Islet of Langerhans (tissue), 1 donor: ENCODE measurements around the gene CXorf58.
"Not testable (repeated sequence)": the region's sequence is repeated elsewhere in the genome, so short reads cannot be mapped to it uniquely, and the experiment has no call there.

Experiments
- FAIRE-seq: peaks from one replicate; lab custom pipeline; 2011; peaks lifted over from hg19 to GRCh38; lab: Jason Lieb, UNC

The CXorf58 gene, protein sequence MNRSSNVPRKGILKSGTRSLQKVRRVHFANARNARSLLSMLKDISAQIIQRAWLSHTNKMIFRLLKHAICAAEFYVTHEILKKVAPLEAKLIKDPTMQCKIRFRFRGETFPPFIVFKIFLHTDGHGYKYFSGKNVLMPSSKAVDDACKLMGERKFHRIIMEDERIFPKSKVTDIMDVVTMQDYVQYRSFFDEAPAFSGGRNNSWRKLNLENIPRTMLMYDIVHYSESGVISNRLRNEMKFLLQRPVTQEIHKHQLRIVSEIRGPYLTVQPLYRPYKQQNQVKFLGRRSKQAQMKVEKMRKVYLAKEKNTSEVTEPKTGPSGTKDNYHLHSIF

DNA sequence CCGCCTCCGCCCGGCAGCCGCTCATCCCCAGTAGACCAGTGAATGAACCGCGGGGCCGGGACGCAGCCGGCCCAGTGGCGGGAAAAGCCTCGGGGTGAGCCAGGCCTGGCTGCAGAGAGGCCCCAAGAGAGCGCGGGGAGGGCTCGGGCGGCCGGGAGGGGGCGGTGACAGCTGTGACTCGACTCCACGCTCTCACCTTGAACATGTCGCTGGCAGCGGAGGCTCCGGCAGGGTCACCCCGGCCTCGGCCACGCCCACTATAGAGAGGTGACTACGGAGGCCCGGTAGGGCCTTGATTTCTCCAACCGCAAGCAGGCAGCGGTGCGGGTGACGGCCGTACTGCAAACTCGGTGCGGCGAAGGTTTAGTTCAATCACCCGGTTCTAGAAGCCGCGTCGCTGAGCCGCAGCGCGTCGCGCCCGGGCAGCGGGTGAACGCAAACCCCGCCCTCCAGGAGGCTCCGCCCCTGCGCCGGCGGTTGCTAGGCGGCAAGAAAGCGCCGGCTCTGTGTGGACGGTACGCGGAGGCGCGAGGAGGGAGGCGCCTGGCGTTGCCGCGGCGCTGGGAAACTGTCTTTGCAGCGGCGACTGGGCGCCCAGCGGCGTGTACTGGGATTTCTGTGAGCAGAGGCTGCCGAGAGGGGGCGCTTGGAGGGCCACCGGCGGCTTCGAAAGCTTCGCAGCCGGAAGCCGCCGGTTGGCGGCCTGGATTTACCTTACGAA lies at the start of gene CXorf58, which contains the start of gene APOO:
CXorf58 (plus strand) TSS at position 509 of the 721 bp plus-strand sequence. CDS start 2,297 bp downstream, outside the sequence.
APOO (minus strand) TSS at position 441 of the 721 bp plus-strand sequence; CDS start at position 205, 236 bp downstream.
- no peak for FAIRE-seq

DNA sequence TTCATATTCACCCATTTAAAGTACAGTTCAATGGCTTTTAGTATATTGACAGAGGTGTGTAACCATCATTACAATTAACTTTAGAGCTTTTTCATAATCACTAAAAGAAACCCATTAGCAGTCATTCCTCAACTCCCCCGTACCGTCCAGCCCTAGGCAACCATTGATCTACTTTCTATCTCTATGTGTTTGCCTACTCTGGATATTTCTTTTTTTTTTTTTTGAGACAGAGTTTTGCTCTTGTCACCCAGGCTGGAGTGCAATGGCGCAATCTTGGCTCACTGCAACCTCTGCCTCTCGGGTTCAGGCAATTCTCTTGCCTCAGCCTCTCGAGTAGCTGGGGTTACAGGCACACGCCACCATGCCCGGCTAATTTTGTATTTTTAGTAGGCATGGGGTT lies 48.6 kb upstream of the CXorf58 start:
- not testable (repeated sequence) for FAIRE-seq

DNA sequence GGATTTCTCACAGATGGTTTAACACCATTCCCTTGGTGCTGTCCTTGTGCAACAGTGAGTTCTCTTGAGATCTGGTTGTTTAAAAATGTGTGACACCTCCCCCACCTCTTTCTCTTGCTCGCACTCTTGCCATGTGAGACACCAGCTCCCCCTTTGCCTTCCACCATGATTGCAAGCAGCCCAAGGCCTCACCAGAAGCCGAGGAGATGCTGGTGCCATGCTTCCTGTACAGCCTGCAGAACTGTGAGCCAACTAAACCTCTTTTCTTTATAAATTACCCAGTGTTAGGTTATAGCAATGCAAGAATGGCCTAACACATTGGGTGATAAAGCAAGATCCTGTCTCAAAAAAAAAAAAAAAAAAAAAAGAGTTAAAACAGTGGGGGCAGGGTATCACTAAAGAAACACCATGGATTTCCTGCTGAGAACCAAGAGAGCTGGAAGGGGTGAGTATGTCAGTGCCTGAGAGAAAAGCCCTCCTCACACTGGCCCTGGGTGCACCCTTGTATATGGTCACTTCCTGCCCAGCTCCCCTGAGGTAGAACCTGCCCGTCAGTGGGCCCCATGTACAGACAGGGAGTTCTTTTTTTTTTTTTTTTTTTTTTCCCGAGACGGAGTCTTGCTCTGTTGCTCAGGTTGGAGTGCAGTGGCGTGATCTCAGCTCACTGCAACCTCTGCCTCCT lies 46.5 kb upstream of the CXorf58 start:
- FAIRE-seq = no peak

DNA sequence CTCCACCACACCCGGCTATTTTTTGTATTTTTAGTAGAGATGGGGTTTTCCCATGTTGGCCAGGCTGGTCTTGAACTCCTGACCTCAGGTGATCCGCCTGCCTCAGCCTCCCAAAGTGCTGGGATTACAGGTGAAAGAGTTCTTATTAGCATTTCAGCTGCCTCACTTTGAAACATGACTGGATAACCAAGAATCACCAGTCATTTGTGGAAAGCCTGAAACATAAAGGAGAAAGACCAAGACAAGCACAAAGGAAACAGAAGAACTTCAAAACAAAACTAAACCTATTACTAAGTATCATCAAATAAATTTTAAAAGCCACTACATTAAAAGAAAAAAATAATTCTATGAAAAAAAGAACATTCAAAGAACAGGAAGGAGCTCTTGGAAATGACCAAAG lies 45.9 kb upstream of the CXorf58 start:
- not testable (repeated sequence) for FAIRE-seq

DNA sequence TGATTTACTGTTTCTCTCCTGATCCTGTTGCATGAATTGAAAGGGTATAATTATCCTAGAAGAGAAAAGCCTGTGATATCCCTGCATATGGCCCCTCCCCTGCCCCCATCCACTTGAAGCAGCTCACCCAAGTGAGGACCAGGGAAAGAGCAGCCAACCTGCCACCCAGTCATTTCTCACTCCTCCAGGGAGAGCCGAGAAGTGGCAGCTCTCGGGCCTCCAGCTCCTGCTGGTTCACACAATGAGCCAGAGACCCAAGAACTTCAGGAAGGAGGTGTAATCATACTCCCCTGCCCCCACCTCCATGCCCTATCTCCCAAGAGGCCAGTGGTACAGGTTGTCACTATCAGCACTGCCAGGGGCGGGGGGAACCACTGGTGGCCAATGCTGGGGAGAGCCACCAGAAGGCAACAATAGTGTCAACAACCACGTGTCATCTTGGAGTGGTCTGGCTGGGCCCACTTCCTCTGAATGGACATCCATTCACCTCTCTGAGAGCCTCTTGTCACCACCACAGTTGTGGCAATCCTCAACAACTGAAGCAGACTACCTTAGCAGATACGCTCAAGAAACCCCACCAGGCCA lies 43.0 kb upstream of the CXorf58 start:
- no peak for FAIRE-seq

DNA sequence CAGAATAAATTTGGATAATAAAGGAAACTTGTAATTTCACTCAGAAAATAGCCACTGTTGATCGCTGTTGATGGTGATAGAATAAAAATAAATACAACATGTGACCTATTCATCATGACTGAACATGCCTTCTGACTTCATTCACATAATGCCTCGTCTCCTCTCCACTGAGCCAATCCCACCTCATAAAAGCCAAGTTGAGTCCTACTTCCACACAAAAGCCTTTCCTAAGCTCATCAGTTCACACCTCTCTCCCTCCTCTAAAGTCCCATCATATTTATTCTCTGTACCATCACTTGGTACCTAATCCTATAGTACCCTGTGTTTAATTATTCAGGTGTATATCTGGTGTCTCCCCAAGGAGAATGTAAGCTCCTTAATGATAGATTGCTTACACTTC lies 37.8 kb upstream of the CXorf58 start:
- no peak for FAIRE-seq

DNA sequence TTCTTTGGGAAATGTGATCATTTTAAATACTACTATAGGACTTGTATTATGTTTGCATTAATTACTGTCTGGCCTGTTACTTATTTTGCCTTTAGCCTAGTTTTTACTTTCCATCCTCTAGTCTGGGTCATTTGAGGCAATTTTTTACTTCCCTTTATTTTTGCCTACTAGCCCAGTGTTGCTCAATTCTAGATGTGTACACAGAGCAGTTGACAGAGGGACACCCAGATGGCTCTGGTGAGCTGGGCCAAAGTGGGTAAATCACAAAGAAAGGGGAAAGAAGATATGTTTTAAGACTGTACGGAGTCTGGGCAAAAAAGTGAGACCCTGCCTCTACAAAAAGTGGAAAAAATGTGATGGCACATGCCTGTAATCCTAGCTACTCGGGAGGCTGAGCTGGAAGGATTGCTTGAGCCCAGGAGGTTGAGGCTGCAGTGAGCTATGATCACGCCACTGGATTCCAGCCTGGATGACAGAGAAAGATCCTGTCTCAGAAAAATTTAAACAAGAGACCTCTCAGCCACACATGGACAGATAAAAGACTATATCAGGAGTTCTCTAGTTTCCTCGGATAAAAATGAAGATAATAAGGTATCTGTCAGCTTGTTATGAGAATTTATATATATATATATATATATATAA lies 35.8 kb upstream of the CXorf58 start:
- peak; percentile 49 for FAIRE-seq

DNA sequence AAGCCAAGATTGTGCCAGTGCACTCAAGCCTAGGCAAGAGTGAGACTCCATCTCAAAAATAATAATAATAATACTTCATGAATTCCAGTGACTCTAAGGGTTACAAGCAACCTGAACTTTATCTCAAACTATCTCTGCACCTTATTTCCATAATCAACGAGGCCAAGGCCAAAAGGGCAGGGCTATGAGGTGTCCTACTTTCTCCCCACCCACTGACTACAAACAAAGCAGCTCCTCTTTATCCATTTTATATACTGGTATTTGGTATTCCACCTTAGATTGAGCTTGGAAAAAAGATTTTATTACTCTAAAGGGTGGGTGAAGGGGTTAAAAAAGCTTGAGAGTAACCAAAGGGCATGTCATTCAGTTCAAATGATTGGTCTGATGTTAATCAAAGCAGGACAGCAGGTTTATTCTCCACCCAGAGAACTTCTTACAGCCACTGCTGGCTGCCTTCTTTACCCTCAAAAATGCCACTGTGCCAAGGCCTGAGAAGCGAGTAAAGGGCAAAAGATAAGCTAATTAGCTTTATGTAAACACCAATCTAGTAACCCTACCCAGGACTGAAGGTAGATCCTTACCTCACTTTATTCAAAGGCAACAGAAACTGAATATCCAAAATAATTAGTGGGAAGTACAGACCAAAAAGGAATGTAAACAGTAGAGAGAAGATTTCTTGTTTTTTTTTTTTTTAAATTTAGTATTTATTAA lies 28.3 kb upstream of the CXorf58 start:
- FAIRE-seq = no peak

DNA sequence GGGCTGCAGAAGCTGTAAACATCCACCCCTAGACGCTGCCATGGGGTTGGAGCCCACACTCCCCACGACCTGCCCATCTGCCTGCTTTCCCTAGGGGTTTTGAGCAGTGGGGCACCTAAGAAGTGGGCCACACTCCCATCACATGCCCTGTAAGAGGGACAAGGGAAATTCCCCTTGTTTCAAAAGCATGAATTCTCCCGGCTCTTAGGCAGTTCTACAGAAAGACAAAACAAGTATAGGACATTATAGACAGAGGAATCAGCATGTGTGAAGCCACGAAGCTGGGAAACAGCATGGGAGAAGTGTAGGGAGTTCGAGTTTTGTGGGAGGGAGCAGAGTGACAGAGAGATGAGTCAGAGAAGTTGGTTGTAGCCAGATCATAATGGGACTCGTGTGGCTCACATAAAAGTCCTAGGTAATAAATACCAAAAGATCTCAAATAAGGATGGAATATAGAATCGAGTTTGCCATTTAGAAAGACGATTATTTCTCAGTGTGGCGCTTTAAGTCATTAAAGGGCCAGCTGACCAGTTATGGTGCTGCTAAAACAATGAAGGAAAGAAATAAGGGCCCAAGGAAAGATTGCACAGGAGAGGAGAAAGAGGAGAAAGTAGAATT lies 24.0 kb upstream of the CXorf58 start:
- no peak for FAIRE-seq

DNA sequence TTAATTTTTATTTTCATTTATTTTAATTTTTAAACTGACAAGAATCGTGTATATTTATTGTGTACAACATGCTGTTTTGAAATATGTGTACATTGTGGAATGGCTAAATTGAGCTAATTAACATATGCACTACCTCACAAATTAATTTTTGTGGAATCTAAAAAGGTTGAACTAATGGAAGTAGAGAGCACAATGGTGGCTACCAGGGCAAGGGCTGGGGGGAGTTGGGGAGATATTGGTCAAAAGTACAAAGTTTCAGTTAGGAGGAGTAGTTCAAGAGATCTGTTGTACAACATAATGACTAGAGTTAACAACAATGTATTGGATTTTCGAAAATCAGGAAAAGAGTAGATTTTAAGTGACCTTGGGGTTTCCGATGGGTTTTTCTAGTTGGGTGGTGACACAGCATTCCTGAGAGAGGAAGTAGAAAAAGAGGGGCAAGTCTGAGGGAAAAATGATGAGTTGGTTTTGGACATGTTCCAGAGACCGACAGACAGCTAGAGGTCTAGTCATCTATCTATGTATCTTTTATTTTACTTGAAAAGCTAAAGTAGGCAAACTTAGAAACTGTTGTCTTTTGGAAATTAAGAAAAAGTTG lies 23.3 kb upstream of the CXorf58 start:
- FAIRE-seq = no peak

DNA sequence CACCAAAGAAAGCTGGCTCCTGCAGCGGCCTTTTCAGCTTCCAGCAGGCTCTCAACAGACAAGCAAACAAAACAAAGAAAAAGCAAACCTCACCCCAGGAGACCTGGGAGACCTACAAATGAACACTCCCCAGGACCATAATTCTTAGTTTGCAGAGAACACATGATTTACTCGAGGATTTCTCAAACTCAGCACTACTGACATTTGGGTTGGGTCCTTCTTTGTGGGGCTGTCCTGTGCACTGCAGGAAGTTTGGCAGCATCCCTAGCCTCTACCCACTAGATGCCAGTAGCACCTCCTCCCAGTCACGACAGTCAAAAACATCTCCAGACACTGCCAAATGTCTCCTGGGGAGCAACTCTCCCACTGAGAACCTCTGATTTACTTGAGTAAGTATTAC lies 22.0 kb upstream of the CXorf58 start:
- no peak for FAIRE-seq

DNA sequence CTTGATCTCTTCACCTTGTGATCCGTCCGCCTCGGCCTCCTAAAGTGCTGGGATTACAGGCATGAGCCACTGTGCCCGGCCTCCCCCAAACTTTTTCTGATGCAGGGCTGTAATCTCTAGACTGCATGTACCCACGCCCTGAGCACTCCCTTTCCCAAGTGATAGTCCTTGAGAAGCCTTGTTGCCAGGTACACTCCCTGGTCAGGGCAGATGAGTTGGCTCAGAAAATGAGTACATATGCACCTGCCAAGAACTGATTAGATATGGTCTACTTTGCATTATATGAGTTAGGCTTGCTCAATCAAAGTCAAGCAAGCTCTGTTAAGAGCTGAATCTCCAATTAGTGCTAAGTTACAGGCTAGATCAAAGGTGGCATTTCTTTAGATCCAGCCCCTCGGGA lies 20.4 kb upstream of the CXorf58 start:
- FAIRE-seq = no peak

DNA sequence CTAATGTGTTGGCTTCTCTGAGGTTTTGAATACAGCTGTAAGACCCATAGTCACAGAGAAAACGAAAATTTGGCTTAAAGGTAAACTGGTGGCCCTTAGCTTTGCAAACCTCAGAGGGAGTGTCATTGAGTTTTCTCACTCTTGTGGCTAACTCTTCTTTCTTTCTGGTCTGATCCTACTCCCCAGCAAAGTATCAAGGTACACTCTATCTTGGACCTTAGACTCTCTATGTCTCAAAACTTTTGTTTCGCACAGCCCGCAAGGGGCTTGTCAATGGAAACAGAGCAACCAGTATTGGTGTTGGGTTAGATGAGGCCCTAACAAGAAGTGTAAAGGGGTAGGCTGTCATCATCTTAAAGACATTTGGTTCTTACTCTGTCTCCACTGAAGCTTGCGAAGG lies 19.9 kb upstream of the CXorf58 start:
- no peak for FAIRE-seq

DNA sequence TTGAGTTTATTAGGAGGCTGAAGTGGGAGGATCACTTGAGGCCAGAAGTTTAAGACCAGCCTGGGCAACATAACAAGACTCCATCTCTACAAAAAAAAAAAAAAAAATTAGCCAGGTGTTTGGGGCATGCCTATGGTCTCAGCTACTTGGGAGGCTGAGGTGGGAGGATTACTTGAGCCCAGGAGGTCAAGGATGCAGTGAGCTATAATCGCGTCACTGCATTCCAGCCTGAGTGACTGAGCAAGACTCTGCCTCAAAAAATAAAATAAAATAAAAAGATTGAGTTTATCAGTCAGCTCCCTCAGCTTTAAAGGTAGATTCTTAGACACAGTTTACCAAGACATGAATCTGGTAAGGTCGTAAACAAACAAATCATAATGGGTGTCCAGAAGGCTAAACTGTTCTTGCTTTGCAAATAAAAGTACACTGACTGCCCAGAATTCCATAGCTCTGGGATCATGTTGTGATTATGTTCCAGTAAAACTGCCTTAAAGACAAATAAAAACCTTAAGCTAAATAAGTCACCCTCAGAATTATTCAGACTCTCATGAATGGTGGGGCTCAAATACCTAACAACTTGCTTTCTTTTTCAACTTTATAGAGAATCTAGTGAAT lies 18.8 kb upstream of the CXorf58 start:
- no peak for FAIRE-seq

DNA sequence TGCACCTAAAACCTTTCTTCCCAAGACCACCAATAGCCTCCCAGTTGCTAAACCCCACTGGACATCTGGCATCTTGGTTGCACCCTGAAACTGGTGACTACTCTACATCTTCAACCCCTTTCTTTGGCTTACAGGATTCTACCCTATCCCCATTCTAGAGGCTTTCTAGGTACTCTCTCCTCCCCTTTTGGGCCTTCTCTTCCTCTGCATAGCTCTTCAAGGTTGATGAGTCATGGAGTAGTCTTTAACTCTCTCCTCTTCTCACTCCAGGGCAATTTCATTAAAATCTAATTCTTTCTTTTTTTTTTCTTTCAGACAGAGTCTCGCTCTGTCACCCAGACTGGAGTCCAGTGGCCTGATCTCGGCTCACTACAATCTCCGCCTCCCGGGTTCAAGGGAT lies 16.9 kb upstream of the CXorf58 start:
- FAIRE-seq = no peak

DNA sequence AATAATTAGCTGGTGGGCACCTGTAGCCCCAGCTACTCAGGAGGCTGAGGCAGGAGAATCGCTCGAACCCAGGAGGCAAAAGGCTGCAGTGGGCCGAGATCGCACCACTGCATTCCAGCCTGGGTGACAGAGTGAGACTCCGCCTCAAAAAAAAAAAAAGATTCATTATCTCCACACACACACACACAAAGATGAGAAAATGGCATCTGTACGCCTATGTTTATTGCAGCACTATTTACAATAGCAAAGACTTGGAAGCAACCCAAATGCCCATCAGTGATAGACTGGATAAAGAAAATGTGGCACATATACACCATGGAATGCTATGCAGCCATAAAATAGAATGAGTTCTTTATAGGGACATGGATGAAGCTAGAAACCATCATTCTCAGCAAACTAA lies 12.8 kb upstream of the CXorf58 start:
- not testable (repeated sequence) for FAIRE-seq

DNA sequence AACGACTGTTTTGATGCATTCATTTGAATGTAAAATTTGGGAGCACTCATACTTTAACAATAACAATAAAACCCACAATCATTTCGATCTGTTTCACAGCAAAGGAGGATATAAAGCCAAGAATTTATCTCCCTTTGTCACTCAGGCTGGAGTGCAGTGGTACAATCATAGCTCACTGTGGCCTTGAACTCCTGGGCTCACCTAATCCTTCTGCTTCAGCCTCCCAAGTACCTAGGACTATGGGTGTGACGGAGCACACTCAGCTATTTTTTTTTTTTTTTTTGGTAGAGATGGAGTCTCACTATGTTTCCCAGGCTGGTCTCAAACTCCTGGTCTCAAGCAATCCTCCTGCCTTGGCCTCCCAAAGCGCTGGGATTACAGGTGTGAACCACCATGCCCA lies 11.3 kb upstream of the CXorf58 start:
- FAIRE-seq = not testable (repeated sequence)

DNA sequence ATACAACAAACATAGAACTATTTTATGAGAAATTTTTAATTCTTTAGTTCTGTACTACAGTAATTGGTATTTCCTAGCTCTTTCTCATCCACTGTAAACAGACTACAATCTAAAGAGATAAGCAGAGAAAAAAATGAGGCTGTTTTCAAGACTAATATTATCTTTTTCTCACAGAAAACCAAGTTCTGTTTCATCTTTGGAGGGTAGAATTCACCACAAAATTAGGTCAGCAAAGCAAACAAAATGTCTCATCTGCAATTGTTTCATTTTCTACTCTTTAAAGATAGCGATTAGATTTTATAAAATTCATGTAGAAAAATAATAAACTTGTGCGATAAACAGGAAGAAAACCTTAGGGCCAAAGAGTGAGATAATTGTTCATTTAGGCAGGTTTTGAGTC lies 10.8 kb upstream of the CXorf58 start:
- FAIRE-seq = no peak

DNA sequence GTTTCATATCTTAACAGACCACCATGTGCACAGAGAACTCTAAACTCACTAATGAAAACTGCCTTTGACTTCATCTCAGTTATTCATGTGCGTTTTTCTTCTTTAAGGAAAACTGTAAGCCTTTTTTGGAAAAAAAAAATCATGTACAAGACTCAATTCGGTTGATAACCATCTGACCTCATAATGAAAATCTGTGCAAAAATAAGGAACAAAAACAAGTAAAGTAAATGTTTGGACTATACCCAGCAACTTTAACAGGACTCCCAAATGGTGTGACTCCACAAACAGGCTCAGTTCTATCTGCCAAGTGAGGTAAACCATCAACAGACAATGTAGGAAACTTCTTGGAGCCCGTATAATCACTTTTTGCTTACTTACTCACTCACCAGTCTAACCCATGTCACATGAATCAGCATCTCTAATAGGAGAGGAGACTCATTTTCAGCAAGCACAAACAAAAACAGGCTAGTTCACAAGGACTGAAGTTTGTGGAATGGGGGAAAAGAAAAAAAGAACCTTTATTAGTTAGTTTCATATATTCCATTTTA lies 9.3 kb upstream of the CXorf58 start:
- FAIRE-seq = no peak

DNA sequence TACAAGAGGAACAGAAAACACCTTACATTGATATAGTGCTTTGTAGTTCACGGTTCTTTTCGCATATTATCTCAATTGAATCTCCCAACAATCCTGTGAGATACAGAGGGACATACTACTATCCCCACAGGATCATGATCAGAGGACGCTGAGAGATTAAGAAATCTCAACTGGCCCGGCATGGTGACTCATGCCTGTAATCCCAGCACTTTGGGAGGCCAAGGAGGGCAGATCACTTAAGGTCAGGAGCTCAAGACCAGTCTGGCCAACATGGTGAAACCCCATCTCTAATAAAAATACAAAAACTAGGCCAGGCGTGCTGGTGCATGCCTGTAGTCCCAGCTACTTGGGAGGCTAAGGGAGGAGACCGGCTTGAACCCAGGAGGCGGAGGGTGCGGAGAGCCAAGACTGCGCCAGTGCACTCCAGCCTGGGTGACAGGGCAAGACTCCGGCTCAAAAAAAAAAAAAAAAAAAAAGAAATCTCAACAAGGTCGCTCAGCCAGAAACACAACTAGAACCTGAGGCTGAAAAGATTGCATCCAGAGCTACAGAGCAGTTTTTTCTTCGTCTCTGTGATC lies 7.5 kb upstream of the CXorf58 start:
- FAIRE-seq = no peak
